ENCODE data around the gene PIH1D2. TPM values are rescaled to one million over a fixed set of nuclear protein-coding genes. Genes with fewer than 3 reads are reported as not detected.

PIH1D2 gene
- total and polyA plus RNA-seq, 9 of the 15 experiments (the other 6 are each of a cell fraction or from before 2014, with no cell fraction given): 1.5 to 5.4 (median 3.0) TPM

- no peak for TF ChIP-seq PATZ1 (CRISPR knock-in tag; IDR thresholded peaks at IDR 0.05; ENCODE audit: borderline replicate concordance)
- peak in 1 of 3 experiments; percentile 89; a peak in 2 of 6 replicates for TF ChIP-seq ZBTB11 (CRISPR knock-in tag; IDR thresholded peaks at IDR 0.05)
- TF ChIP-seq ZNF740 (CRISPR knock-in tag; IDR thresholded peaks at IDR 0.05): peak; percentile 23
- no peak for TF ChIP-seq ZNF740 (tag; IDR thresholded peaks at IDR 0.05)
- no peak for TF ChIP-seq SNRNP70 (optimal IDR thresholded peaks at IDR 0.05; ENCODE audit: low read depth, low read length)
- no peak for TF ChIP-seq HNRNPUL1 (IDR thresholded peaks at IDR 0.05; ENCODE audit: low read length)
- TF ChIP-seq ESRRA (IDR thresholded peaks at IDR 0.05; ENCODE audit: borderline replicate concordance, low read depth): peak; percentile 96
- TF ChIP-seq CBX3 (IDR thresholded peaks at IDR 0.05; ENCODE audit: borderline replicate concordance in 1 of 2, low read length in 2 of 2): peak in 1 of 2 experiments; percentile 3; a peak in 1 of 3 replicates
- TF ChIP-seq, protein P1, sequence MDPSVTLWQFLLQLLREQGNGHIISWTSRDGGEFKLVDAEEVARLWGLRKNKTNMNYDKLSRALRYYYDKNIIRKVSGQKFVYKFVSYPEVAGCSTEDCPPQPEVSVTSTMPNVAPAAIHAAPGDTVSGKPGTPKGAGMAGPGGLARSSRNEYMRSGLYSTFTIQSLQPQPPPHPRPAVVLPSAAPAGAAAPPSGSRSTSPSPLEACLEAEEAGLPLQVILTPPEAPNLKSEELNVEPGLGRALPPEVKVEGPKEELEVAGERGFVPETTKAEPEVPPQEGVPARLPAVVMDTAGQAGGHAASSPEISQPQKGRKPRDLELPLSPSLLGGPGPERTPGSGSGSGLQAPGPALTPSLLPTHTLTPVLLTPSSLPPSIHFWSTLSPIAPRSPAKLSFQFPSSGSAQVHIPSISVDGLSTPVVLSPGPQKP (CRISPR knock-in tag; IDR thresholded peaks at IDR 0.05): no peak
- no peak for TF ChIP-seq SPI1 (IDR thresholded peaks at IDR 0.05; ENCODE audit: borderline replicate concordance, low read depth, low read length)
- no peak; the same call in 1 of the 2 replicates for TF ChIP-seq HDGF (IDR thresholded peaks at IDR 0.05)
- TF ChIP-seq POLR2A (conservative IDR thresholded peaks at IDR 0.05): peak; percentile 97
- no peak for TF ChIP-seq PHTF2 (CRISPR knock-in tag; IDR thresholded peaks at IDR 0.05)
- no peak for TF ChIP-seq KLF10 (CRISPR knock-in tag; IDR thresholded peaks at IDR 0.05)
- TF ChIP-seq GATA2 (CRISPR knock-in tag; IDR thresholded peaks at IDR 0.05): no peak
- TF ChIP-seq POLR2AphosphoS2 (IDR thresholded peaks at IDR 0.05; ENCODE audit: low read length): peak; percentile 53; the same call in 1 of the 2 replicates
- TF ChIP-seq ATF7 (IDR thresholded peaks at IDR 0.05): peak; percentile 68; the same call in 1 of the 2 replicates
- TF ChIP-seq ZNF232 (CRISPR knock-in tag; IDR thresholded peaks at IDR 0.05): no peak; the same call in 1 of the 2 replicates
- TF ChIP-seq CBFB (CRISPR knock-in tag; IDR thresholded peaks at IDR 0.05): no peak
- TF ChIP-seq TAF9B (IDR thresholded peaks at IDR 0.05; ENCODE audit: partially characterized antibody): peak; percentile 93
These were observed 48.8 kb downstream of the PIH1D2 start, which contains the start of gene DLAT (continued) for GRCh38 chr11:112024773-112025678.
